ENCODE results near the gene PDE7B. TPM values are rescaled to one million over a fixed set of nuclear protein-coding genes. Genes with fewer than 3 reads are reported as not detected.

PDE7B gene
- total RNA-seq, 4 donors from 2014 or later, result 7.8 to 13.7 (median 8.6) TPM

DNA sequence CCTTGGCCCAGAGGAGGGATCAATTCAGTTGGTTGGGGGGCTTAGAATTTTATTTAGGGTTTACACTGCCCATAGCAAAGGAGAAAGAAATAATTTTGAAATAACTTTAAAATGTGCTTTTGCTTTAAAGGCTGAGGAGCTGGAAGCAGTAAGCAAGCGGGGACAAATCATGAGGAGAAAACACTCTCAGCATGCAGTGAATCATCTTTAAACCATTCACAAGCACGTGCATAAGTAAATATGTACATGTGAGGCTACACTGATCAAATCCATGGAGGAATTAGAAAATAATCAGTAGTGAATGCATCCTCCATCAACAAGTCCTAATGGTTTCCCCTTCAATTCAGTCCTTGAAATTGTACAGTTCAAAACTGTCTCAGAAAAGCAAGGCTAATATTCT is 217.6 kb downstream of the PDE7B start:
- Histone ChIP-seq H3K36me3 (no peaks in the 10 kb centered on the region), H3K4me1 (peaks cover 20 to 40% of the 10 kb centered on the region in 2 donors), H3K9me3 (no peaks in the 10 kb centered on the region), H3K4me3 (replicated peaks in 1 of 3) (no peak overlapping the region), H3K27me3 (no peaks in the 10 kb centered on the region), H3K27ac (peak overlapping the region in 2 of 3 donors; percentile 7 to 36)
- no peak for DNase-seq
- TF ChIP-seq, protein P1, sequence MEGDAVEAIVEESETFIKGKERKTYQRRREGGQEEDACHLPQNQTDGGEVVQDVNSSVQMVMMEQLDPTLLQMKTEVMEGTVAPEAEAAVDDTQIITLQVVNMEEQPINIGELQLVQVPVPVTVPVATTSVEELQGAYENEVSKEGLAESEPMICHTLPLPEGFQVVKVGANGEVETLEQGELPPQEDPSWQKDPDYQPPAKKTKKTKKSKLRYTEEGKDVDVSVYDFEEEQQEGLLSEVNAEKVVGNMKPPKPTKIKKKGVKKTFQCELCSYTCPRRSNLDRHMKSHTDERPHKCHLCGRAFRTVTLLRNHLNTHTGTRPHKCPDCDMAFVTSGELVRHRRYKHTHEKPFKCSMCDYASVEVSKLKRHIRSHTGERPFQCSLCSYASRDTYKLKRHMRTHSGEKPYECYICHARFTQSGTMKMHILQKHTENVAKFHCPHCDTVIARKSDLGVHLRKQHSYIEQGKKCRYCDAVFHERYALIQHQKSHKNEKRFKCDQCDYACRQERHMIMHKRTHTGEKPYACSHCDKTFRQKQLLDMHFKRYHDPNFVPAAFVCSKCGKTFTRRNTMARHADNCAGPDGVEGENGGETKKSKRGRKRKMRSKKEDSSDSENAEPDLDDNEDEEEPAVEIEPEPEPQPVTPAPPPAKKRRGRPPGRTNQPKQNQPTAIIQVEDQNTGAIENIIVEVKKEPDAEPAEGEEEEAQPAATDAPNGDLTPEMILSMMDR (IDR thresholded peaks at IDR 0.05), result no peak
- no peak for TF ChIP-seq POLR2A (IDR thresholded peaks at IDR 0.05)
- intact Hi-C loops (cut with DNase I), result no loop called here
- WGBS, 2 donors, result 66 to 72% methylated on average over 2 of the region's 2 CpGs

DNA sequence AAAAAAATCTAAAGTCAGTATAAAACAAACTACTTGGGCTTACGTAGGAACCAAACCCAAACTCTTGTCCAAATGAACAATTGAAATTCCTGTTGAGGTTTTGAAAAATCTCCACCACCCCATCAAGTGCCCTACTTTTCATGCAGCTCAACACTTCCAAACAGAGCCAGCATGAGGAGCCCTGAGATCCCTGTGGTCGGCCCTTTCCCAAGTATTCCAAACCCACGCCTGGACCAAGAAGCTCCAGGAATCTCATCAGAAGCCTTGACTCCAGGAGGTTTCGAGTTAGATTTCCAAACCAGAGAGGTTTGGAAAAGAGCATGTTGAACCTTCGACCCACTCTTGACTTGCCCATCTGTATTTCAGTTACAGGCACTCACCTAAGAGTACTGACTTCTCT is 219.3 kb downstream of the PDE7B start:
- WGBS, 2 donors, result 88 to 96% methylated on average over 5 of the region's 5 CpGs
- no peak for TF ChIP-seq POLR2A (IDR thresholded peaks at IDR 0.05)
- TF ChIP-seq, protein P1 (IDR thresholded peaks at IDR 0.05), result no peak
- peaks cover 20 to 36% of the 10 kb centered on the region in 2 donors for H3K4me1 ChIP-seq
- no peaks in the 10 kb centered on the region for H3K27me3 ChIP-seq
- H3K4me3 ChIP-seq (replicated peaks in 1 of 3), result no peak overlapping the region
- intact Hi-C loops (cut with DNase I), result no loop called here
- H3K9me3 ChIP-seq, result no peaks in the 10 kb centered on the region
- DNase-seq, result no peak
- no peak overlapping the region for H3K27ac ChIP-seq
- no peaks in the 10 kb centered on the region for H3K36me3 ChIP-seq

DNA sequence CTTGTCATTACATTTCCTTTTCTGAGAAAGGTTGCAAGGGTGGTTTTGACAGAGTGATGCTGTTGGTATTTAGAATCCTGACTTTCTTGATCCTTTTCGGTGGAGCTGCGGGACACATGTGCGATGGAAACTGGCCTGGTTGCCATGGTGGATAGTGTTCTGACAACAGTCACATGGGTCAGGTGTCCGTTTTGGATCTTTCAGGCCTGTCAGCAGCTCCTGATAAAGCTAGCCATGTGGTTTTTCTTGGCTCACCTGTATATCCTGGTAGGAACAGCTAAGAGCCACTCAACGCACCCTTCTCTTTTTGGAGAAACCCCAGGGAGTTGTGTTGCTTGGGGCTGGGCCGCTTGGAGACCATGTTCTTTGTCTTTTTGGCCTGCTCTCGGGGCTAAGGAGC is 221.2 kb downstream of the PDE7B start:
- no peaks in the 10 kb centered on the region for H3K9me3 ChIP-seq
- H3K4me3 ChIP-seq (replicated peaks in 1 of 3), result no peak overlapping the region
- no peak for TF ChIP-seq POLR2A (IDR thresholded peaks at IDR 0.05)
- TF ChIP-seq, protein P1 (IDR thresholded peaks at IDR 0.05), result no peak
- intact Hi-C loops (cut with DNase I), result no loop called here
- H3K36me3 ChIP-seq, result no peaks in the 10 kb centered on the region
- DNase-seq, result no peak
- no peak overlapping the region for H3K27ac ChIP-seq
- WGBS, 2 donors, result 96 to 97% methylated on average over 7 of the region's 7 CpGs
- peaks cover 14 to 18% of the 10 kb centered on the region in 2 donors for H3K4me1 ChIP-seq
- H3K27me3 ChIP-seq, result no peaks in the 10 kb centered on the region

DNA sequence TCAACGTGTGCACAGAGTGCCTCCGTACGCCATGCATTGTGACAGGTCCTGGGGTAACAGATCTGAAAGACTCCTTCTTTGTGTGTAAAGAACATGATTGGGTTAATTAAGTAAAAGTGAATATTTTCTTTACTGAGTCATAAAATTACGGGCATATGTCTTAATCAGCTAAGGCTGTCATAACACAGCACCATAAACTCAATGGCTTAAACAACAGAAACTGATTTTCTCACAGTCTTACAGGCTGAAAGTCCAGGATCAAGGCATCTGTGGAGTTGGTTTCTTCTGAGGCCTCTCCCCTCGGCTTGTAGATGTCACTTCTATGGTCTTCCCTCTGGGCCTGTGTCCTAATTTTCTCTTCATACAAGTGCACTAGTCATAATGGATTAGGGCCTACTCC is 221.7 kb downstream of the PDE7B start:
- Histone ChIP-seq H3K4me3 (replicated peaks in 1 of 3) (no peak overlapping the region), H3K36me3 (no peaks in the 10 kb centered on the region), H3K4me1 (peaks cover 8 to 13% of the 10 kb centered on the region in 2 donors), H3K27ac (no peak overlapping the region), H3K9me3 (no peaks in the 10 kb centered on the region), H3K27me3 (no peaks in the 10 kb centered on the region)
- no peak for DNase-seq
- intact Hi-C loops (cut with DNase I), result no loop called here
- TF ChIP-seq, protein P1 (IDR thresholded peaks at IDR 0.05), result no peak
- no peak for TF ChIP-seq POLR2A (IDR thresholded peaks at IDR 0.05)
- WGBS, 2 donors, result 91 to 93% methylated on average over 5 of the region's 5 CpGs

DNA sequence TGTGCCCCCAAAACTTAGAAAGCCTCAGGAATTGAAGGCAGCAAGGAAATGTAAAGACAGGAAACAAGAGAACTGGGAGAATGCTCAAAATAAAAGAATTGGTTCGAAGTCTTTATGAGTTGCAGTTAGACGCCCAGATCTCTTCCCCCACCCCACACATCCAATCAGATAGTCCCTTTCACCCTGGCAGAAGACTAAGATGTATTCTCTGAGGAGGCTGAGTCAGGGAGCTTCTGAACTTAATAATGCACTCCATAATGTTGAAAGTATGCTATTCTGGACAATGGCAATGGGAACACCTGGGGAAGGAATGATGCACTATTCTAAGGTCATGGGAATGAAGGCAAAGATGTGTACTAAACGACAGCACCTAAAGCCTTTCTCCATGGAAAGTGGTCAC is 225.0 kb downstream of the PDE7B start:
- H3K27me3 ChIP-seq, result no peaks in the 10 kb centered on the region
- intact Hi-C loops (cut with DNase I), result no loop called here
- no peaks in the 10 kb centered on the region for H3K36me3 ChIP-seq
- TF ChIP-seq, protein P1 (IDR thresholded peaks at IDR 0.05), result no peak
- TF ChIP-seq POLR2A (IDR thresholded peaks at IDR 0.05), result no peak
- no peaks in the 10 kb centered on the region for H3K4me1 ChIP-seq
- DNase-seq, result no peak
- 77 to 80% methylated on average over 3 of the region's 3 CpGs for WGBS, 2 donors
- H3K27ac ChIP-seq, result no peak overlapping the region
- H3K4me3 ChIP-seq (replicated peaks in 1 of 3), result no peak overlapping the region
- no peaks in the 10 kb centered on the region for H3K9me3 ChIP-seq

All from thyroid gland (tissue), 4 donors.